Stimulated activated CD8-positive, alpha-beta memory T cell treated with anti-CD3 and anti-CD28 coated beads, Interleukin-12 subunit alpha, Interleukin-12 subunit beta, amount 100 ng/mL, for 4 hours (primary cell): ENCODE results near the gene WWC1.
"Not testable (repeated sequence)": the region's sequence is repeated elsewhere in the genome, so short reads cannot be mapped to it uniquely, and the experiment has no call there.

Source experiments
- DNase-seq: peaks from one replicate; pipeline ENCODE4 v3.0.0-alpha.2; 2020; ENCODE audit warnings: low read depth

Gene WWC1

DNA sequence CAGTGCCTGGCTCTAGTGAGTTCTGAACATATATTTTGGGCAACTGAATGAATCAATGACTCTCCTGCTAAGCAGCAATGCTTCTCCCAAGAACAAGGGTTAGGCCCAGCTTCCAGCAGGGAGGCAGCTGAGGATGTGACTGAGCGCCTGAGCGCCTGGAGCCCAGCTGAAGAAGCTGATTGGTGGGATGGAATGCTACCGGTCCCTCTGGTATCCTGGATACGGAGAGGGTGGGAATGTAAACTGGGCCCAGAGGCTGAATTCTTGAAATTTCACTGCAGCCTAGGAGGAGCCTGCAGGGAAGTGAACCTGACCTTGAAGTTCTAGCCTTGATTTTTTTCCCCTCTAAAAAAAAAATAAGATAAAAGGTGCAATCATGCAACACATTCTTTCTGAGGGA lies 43.2 kb downstream of the WWC1 start:
- DNase-seq: no peak

DNA sequence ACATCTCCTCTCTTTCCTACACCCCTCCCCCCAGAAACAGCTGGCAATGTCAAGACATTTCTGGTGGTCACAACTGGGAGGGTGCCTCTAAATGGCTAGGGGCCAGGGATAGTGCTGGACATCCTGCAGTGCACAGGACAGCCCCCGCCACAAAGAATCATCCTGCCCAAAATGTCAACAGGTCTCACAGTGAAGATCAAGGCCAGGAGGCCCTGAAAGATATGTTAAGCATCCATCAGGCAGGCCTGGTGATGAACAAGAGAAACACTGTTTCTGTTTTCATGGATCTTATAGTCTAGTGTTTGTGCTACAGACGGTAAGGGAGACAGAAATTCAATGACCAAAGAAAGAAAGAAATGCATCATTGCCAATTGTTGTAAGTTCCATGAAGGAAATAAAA lies 45.9 kb downstream of the WWC1 start:
- no peak for DNase-seq

DNA sequence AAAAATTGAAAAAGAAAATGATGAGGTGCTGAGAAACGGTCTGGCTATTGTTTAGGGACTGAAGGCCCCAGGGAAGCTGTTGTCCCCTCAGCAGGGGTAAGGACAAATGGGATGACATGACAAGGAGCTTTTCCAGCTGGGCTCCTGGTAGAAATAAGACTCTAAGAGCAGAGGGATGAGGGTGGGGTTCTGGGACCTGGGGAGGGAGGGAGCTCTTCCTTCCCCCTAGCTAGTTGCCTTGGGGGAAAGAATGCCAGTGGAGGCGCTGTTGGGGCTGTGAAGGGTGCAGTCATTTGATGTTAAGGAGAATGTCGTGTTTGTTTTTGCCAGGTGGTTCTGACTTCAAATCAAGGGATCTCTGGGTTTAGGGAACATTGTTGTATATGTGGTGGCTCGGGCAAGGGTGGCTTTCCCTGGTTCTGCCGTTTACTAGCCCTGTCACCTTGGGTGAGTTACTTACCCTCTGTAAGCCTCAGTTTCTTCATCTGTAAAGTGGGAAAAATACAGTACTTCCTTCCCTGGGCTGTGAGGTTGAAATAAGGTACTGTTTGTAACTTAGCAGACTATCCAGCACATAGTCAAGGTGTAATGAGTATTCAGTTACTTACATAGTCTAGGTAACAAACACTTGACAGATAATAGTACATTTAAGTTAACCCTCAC lies 47.8 kb downstream of the WWC1 start:
- no peak for DNase-seq

DNA sequence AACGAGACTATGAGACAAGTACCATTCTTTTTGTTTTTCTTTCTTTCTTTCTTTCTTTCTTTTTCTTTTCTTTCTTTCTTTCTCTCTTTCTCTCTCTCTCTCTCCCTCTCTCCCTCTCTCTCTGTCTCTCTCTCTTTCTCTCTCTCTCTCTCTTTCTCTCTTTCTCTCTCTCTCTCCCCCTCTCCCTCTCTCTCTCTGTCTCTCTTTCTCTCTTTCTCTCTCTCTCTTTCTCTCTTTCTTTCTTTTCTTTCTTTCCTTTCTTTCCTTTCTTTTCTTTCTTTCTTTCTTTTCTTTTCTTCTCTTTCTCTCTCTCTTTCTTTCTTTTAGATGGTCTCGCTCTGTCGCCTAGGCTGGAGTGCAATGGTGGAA lies 48.3 kb downstream of the WWC1 start:
- DNase-seq: not testable (repeated sequence)

DNA sequence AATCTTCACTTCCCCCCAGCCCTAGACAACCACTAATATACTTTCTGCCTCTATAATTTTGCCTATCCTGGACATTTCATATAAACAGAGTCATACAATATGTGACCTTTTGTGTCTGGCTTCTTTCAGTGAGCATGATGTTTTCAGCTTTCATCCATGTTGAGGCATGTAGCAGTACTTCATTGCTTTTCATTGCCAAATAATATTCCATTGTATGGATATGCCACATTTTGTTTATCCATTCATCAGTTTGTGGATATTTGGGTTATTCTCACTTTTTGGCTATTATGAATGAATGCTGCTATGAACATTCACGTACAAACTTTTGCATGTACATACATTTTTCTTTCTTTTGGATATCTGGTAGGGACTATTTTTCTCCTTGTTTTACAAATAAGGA lies 49.0 kb downstream of the WWC1 start:
- no peak for DNase-seq

DNA sequence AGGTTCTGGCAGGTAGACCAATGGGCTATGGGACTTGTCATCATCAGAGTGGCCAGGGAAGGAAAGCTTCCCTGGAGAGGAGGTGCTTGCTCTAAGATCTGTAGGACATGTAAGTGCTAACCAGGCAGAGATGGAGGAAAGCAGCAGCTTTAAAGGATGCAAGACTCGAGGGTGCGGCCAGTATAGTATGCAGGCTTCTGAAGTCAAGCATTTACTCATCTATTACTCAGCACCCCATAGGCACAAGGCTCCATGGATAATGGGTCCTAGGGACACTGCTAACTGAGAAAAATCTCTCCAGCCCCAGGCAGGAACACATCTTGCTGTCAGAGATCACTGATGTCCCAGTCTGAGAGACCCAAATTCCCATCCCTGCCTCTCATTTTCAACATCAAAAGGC lies 49.7 kb downstream of the WWC1 start:
- DNase-seq: no peak

DNA sequence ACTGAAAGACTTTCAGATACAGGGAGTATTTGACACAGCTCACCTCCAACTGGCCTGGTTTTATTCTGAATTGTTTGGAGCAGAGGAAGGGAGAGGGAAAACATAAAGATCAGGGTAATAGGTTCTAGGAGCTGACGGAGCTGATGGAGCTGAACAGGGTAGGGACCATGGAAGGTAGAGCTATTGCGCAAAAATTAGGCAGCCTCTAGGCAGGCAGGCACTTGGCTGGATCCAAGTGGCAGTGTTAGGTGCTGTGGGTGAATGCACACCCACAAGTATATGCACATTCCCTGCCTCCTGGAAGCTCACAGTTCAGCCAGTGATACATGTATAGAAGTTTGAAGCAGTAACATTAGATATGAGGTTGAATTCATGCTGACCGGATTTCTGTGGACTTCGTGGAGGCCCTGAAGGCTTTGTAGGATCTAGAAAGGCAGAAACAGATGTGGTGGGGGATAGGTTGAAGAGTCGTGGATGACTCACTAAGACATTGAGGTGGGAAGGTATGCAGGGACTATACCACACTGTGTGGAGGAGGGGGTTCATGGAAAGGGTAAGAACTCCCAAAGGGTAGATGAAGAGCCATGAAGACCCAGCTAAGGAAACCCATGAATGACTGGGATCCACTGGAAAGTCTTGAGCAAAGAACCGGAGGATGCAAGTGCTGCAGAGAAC lies 50.8 kb downstream of the WWC1 start:
- no peak for DNase-seq

DNA sequence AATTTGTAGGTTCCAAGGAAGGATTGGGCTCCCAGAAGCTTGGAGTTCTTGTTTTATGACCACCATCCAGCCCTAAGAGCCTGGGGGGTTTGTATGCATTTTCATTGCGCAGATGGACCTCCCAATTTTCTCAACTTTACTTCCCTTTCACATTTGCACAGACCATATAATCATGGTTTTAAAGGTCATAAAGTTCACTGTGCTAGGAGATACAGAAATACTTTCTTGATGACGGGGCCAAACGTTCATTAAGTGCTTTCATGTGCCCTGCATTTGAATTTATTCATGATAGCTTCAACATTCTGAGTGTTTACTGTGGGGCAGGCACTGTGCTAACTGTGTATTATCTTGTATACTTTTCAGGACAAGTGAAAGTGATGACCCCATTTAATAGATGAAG lies 51.5 kb downstream of the WWC1 start:
- no peak for DNase-seq

DNA sequence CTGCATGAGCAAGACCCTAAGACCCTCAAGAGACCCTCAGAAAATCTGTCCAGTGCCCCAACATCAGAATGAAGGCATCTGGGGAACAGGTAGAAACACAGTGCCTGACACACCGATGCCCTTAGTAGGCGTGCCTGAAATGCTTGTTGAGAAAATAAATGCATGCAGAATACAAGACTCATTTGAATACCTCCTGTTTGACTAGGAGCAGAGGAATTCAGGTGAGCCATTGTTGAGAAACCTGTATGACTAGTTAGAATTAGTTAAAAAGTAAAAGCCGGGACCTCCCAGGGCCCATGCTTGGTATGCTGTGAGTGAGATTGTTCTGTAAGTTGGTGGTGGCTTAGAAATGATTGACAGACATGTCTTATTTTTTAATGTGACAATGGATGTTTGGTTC lies 55.0 kb downstream of the WWC1 start:
- no peak for DNase-seq

DNA sequence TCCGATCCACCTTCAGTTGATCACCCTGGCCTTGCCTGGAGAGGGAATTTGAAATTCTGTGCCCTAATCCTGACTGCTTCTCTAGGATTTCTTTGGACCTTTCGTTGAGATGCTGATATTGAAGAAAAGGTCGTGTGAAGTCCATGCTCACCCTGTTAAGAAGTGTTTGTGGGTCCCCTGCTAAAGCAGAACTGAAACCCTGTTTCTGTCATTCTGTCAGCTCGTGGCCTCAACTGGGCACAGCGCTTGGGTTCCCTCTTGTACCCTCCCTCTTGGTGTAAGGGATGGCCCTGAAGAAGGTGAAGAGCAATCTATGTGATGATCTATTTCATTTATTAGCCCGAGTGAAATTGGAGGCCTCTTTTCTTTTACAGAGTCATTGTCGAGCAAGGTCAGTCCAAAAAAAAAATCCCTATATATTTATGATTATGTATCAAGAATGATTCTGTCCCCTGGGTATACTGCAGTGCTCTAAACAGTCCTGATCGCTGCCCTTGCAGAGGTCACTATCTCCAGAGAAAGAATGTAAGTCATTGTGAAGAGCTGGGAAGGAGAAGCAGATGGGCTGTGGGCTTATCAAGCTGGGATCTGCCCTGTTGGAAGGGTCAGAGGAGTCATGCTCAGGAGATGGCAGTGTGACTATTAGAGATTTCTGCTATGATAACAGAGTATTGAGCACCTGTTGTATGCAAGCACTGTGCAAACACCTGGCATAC lies 56.1 kb downstream of the WWC1 start:
- DNase-seq: no peak

DNA sequence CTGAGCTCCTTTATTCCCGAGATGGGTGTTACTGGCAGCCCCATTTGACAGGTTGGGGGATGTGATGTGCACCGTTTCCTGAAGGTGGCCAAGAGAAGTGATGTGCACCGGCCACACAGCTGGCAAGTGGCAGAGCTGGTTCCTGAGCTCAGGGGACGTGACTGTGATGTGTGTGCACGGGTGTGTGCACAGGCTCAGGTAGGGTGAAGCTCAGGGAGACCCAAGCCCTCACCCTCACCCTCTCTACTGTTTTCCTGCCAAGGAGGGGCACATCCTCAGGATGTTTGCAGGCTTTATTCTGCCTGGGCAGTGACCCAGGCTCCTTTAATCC lies 56.6 kb downstream of the WWC1 start:
- no peak for DNase-seq

DNA sequence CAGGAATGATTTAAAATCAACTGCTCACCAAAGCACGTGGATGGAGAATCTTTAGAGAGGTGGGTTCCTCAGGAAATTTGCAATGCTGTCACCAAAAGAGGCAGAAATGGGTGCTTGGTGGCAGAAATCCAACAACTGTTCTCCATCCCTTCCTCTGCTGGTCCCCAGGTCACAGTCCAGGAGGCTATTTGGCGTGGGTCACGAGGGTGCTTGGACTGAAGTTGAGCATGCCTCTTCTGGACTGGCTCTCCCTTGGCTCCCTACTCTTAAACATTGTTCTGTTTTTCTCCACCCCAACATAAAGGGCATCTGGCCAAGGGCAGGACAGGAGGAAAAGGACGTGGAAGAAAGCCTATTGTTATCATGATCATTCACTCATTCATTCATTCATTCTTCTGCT lies 58.9 kb downstream of the WWC1 start:
- DNase-seq: no peak

DNA sequence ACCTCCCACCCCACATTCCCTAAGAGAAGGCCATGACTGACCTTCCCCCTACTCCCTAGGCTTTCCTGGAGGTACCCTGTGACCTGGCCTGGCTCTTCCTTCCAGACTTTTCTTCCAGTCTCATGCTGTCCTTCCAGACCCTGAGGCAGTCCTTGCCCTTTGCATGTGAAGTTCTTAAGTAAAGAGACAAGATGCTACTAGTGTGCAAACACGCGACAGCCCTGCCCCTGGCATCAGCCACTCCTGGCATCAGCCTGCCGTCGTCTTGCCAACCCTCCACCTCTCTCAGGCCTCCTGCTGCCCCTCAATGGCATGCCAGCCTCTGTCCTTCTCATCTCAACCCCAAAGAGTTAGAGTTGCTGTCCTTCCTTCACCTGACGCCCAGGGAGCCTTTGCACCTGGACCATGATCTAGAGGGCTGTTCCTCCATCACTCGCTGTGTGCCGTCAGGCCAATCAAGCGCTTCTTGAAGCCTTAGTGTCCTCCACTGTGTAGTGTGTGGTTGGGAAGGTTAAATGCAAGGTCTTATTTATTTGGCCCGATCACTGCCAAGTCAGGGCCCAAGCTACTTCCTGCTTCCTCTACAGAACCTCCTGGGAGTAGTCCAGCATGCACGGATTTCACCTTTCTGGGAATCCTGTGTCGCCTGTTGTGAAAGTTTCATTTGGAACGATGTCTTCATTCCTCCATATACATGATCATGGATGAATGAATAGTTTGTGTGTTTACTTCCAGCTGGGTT lies 61.9 kb downstream of the WWC1 start:
- no peak for DNase-seq

DNA sequence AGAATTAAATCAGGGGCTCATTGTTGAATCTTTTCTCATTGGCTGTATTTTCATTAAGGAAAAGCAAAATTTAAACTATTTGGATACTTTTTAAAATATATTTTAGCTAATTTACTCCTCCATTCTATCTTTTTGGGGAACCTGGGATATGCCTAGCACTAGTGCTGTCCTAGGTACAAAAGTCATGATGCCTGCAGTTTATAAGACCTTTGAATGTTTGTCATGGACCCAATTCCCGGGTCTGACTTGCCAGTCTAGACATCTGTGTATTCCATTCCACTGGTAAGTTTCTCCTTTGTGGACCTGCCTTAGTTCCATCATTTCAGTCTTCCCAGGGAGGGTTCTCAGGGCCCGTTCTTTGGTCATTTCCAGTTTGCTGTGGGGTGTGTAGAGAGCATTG lies 63.0 kb downstream of the WWC1 start:
- DNase-seq: no peak

DNA sequence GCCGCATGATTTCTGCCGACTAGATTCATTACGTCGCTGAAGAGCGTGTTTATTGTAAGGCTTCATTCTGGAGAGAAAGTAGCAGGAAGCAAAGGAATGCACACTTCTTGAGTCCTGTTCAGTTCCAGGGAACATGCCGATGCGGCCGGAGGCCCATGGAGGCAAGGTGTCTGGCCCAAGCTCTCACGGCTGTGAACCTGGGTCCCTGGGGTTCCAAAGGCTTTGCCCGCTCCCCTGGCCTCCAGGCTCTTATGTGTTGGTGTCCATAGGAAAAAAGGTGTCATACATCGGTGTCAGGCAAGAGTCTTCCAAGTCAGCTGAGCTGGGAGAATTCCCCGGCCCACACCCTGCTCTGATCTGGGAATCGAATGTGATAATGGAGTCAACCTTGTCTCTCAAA lies 64.7 kb downstream of the WWC1 start:
- no peak for DNase-seq

DNA sequence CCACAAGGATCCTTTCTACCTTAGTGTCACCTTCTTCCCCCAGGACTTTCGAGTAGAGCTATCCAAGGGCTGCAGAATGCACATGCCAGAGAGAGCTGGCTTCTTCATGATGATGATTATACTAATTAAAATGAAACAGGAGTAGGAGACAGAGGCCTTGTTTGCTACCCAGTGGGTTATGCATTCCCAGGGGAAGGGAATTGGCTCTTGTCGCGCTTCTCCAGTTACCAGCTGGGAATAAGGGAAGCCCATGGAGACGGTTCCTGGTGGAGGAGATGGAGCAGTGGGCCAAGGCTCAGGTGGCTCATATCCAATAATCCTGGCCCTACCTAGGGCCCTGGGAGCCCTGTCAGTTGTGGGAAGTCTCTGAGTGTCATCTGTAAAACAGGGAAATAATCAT lies 65.1 kb downstream of the WWC1 start:
- DNase-seq: no peak

DNA sequence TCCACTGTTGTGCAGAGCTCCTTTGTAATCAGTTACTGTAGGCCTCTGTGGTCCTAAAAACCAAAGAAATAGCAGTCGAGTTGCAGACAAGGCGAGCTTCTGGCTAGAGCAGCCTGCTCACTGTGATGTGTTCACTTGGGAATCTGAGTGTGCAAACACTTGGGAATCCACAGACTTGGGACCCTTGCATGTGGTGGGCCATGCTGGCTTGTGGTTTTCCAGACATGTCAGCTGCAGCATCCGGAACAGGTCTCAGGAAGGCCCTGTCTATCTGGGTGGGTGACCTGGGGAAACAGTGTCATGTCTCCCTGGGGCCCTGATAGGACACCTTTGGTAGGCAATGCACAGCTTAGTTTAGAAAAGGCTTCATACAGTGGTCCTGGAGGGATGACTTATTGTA lies 66.4 kb downstream of the WWC1 start:
- DNase-seq: no peak

DNA sequence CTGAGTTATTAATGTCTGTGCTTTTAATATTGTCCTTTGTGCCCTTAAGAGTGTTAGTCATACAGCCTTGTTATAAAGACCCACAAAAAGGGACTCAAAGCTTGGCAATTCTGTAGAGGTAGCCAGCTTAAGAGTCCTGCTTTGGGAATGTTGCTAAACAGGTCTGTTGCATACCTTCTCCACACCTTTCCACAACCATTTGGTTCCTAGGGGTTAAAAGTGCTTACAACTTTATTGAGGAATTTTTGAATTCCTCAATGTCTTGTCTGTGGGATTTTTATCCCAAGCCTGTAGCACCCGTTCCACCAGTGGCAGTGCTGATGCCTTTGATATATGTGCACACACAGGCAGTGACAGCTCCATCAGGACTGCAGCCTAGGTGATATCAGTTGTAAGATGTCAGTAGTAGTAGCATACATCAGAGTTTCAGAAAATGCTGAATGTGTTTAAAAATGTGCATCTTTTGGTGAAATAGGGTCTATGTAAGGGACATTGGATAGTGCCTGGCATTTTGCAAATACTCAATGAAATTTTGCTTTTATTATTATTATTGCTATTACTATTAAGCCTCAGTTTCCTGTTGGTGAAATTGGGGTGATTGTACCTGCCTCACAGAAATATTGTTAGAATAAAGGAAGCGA lies 68.5 kb downstream of the WWC1 start:
- DNase-seq: no peak

DNA sequence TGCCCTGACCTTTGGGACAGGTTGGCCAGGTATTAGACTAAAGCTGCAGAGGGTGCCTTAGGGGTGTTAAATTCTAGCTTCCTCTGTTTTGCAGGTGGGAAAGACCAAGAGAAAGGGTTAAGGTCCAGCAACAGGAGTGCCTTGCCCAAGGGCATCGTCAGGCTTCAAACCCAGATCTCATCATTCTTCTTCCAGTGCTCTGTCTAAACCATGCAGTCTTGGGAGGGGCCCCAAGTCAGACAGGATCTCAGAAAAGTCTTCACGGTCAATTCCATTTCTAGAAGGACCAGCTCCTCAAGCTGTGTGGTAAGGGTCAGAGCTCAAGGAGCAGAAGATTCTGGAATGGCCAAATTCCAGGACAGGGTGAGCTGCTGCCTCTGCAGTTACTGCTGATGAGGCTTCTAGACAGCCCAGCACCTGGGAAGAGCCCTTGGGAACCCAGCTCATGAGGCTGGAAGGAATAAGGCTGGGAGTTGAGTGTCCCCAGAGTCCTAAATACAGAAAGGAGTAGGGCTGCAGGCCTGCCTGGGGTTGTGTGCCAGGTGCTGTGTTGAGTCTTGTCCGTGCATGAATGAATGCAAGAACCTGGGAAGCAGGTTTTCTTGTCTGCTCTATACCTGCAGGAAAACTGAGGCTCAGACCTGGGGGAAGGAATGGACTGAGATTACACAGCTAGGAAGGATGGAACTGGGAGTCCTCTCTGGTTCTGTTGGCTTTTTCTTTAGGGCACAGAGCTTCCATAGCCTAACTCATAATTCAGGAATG lies 69.3 kb downstream of the WWC1 start:
- no peak for DNase-seq

DNA sequence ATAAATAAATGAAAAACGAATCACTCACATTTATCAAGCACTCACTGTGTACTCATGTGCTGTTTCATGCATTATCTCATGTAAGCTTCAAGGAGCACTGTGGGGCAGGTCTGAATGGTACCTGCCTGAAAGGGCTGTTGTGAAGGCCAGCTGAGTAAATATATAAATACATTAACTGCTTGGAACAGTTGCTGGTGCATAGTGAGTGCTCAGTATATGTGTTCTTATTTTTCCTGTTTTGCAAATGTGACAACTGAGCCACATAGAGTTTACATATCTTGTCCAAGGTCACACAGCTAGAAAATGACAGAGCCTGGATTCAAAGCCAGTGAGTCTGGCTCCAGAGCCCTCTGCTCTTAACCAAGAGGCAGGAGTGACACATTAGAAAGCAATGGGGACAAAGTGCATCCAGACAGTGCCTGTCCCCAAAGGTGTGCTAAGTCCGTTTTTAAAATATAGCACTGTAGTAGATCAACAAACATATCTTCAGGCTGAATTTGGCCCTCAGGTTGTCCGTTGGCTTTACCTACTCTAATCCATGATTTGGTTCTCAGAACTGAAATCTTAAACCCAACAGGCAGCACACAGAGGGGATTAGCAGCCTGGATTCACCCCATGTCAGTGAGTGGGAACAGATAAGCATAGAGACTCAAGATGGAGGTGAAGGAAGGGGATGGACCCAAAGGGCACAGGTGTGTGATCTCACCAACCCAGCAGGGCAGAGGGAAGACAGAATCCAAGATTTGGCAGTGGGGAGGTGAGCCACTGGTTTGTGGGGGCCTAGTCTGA lies 70.8 kb downstream of the WWC1 start:
- no peak for DNase-seq

DNA sequence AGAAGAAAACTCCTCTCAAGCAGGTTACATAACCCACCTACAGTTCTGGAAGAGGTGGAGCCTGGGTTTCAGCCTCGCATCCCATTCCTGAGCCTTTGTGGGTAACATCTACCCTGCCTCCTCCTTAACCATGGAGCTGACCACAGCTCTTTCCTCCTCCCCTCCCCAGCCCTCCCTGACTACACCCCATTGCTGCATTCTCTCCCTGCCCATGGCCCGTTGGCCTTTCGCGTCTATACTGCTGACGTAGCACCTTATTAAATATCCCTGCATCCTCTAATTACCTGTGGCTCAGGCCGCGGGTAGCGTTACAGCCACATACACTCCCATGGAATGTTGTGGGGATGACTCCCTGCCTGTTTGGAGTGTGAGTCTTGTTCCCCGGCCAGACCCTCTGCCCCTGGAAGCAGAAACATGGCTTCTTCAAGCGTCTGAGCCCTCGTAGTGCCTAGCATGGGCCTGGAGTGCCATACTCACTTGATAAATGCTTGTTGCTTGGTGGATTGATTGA lies 72.8 kb downstream of the WWC1 start:
- no peak for DNase-seq
